Stimulated activated naive CD4-positive, alpha-beta T cell (primary cell): Measurements from ENCODE around the gene MAST4.

Source experiments
- DNase-seq, 6 experiments: peaks; one replicate each; lab custom pipeline; 2025; lab: John Stamatoyannopoulos, UW

Gene MAST4

GRCh38 chr5:66963559-66963971 is 367.4 kb downstream of the MAST4 start:
- DNase-seq = no peak

- DNase-seq = no peak
Measured at GRCh38 chr5:66966439-66966838, 370.2 kb downstream of the MAST4 start.

- DNase-seq = no peak
Measured at GRCh38 chr5:66967102-66967501, 370.9 kb downstream of the MAST4 start.

- DNase-seq = no peak
Measured at GRCh38 chr5:66967826-66968262, 371.7 kb downstream of the MAST4 start.

GRCh38 chr5:66969484-66969883 is 373.3 kb downstream of the MAST4 start:
- DNase-seq = no peak

GRCh38 chr5:66969963-66970362 is 373.8 kb downstream of the MAST4 start:
- no peak for DNase-seq

GRCh38 chr5:66972004-66972403 is 375.8 kb downstream of the MAST4 start:
- no peak for DNase-seq

- DNase-seq = no peak
Measured at GRCh38 chr5:66974256-66974655, 378.1 kb downstream of the MAST4 start.

- DNase-seq = no peak
Measured at GRCh38 chr5:66976108-66976507, 379.9 kb downstream of the MAST4 start.

- no peak for DNase-seq
Measured at GRCh38 chr5:66979738-66980137, 383.5 kb downstream of the MAST4 start.

GRCh38 chr5:66981266-66982055 is 385.3 kb downstream of the MAST4 start:
- no peak for DNase-seq

GRCh38 chr5:66982056-66982387 is 385.8 kb downstream of the MAST4 start:
- DNase-seq = no peak

- no peak for DNase-seq
Measured at GRCh38 chr5:66982470-66982869, 386.3 kb downstream of the MAST4 start.

- DNase-seq = no peak
Measured at GRCh38 chr5:66985417-66985816, 389.2 kb downstream of the MAST4 start.

- DNase-seq = no peak
Measured at GRCh38 chr5:66986009-66986408, 389.8 kb downstream of the MAST4 start.

- no peak for DNase-seq
Measured at GRCh38 chr5:66986534-66986933, 390.3 kb downstream of the MAST4 start.

GRCh38 chr5:66987126-66987525 is 390.9 kb downstream of the MAST4 start:
- no peak for DNase-seq

GRCh38 chr5:66987540-66987939 is 391.3 kb downstream of the MAST4 start:
- no peak for DNase-seq

- DNase-seq = peak in 2 of 6 experiments; percentile 35 to 51
Measured at GRCh38 chr5:66987949-66988838, 392.0 kb downstream of the MAST4 start.

- DNase-seq = no peak
Measured at GRCh38 chr5:66989286-66989685, 393.1 kb downstream of the MAST4 start.

GRCh38 chr5:66989781-66990180 is 393.6 kb downstream of the MAST4 start:
- DNase-seq = no peak

GRCh38 chr5:66991746-66992145 is 395.6 kb downstream of the MAST4 start:
- DNase-seq = no peak

GRCh38 chr5:66992547-66992946 is 396.4 kb downstream of the MAST4 start:
- DNase-seq = no peak
